ENCODE measurements around the gene EPHB1. TPM values are rescaled to one million over a fixed set of nuclear protein-coding genes. Genes with fewer than 3 reads are reported as not detected.

Gene EPHB1
- total and polyA plus RNA-seq, 9 donors: 3.5 to 53.4 (median 34.4) TPM

DNA sequence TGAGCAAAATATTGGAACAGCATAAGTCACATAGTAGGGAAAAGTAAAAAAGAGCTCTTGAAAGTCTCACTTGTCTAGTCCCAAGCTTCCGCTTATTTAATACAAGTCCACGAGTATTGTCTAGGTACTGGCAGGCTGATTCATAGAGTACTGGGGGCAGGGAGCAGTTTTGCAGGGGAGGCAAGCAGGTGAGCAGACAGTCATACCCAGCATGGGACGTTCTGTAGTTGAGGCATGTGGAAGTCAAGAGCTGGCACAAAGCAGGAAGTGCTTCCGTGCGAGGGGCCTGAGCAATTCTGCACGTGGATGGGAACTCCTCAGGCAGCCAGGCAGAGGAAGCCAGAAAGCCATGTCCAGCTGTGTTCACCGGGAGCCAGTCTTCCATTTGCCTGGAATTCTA is 287.6 kb downstream of the EPHB1 start:
- Histone ChIP-seq H3K9me3 (replicated peaks; ENCODE audit: control insufficient read depth, low read depth, low read length) (no peaks in the 10 kb centered on the region), H3K27ac (ENCODE audit: low read length) (no peak overlapping the region), H3K36me3 (ENCODE audit: control insufficient read depth, insufficient read depth, low read length) (no peaks in the 10 kb centered on the region), H3K4me1 (ENCODE audit: control insufficient read depth, insufficient read depth, low read length) (no peaks in the 10 kb centered on the region), H3K27me3 (ENCODE audit: control insufficient read depth, insufficient read depth, low read length) (no peaks in the 10 kb centered on the region), H3K4me3 (ENCODE audit: low read length) (no peak overlapping the region)
- 50% methylated on average over 7 of the region's 7 CpGs for WGBS (ENCODE audit: insufficient coverage)
- no peak for DNase-seq

DNA sequence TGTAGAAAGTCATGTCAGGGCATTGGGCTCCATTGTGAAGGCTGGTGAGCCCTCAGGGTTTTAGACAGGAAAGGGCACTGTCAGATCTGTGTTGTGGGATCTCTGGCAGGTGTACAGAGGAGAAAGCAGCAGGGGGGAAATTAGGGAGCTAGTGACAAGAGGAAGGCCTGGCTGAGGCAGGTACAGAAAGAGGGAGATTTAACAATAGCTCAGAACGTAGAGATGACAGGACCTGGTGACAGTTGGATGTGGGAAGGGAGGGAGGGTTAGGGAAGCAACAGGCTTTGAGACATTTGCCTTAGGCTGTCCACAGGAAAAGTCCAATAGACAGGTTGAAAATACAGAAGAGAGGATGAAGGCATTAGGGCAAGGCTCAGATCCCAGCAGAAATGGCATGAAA is 288.1 kb downstream of the EPHB1 start:
- WGBS (ENCODE audit: insufficient coverage): 44% methylated on average over 1 of the region's 1 CpG
- DNase-seq: no peak
- Histone ChIP-seq H3K36me3 (ENCODE audit: control insufficient read depth, insufficient read depth, low read length) (no peaks in the 10 kb centered on the region), H3K9me3 (replicated peaks; ENCODE audit: control insufficient read depth, low read depth, low read length) (no peaks in the 10 kb centered on the region), H3K4me1 (ENCODE audit: control insufficient read depth, insufficient read depth, low read length) (no peaks in the 10 kb centered on the region), H3K4me3 (ENCODE audit: low read length) (no peak overlapping the region), H3K27me3 (ENCODE audit: control insufficient read depth, insufficient read depth, low read length) (no peaks in the 10 kb centered on the region), H3K27ac (ENCODE audit: low read length) (no peak overlapping the region)

GRCh38 chr3:135083756-135084155 is 288.7 kb downstream of the EPHB1 start:
- Histone ChIP-seq H3K4me1 (ENCODE audit: control insufficient read depth, insufficient read depth, low read length) (no peaks in the 10 kb centered on the region), H3K27me3 (ENCODE audit: control insufficient read depth, insufficient read depth, low read length) (no peaks in the 10 kb centered on the region), H3K9me3 (replicated peaks; ENCODE audit: control insufficient read depth, low read depth, low read length) (no peaks in the 10 kb centered on the region), H3K36me3 (ENCODE audit: control insufficient read depth, insufficient read depth, low read length) (no peaks in the 10 kb centered on the region), H3K27ac (ENCODE audit: low read length) (no peak overlapping the region), H3K4me3 (ENCODE audit: low read length) (no peak overlapping the region)
- no peak for DNase-seq
- WGBS (ENCODE audit: insufficient coverage): no CpG with 5 or more reads among the region's 1 CpG

DNA sequence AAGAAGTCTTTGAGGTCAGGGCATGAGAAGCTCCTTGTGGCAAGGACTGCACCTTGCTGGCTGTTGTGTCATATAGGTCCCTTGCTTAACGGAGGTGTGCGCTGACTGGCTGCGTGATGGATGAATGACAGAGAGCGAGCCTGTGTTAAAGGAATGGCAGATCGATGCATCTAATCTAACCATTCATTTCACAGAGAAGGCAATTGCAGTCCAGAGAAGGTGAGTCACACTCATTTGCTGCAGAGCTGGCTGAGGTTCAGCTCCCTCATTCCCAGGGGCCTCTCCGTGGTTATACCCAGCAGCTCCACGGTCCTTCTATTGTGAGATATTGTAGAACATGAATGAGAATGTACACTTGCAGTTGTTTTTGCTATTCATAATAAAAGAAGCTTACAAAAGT is 289.3 kb downstream of the EPHB1 start:
- DNase-seq: no peak
- Histone ChIP-seq H3K27me3 (ENCODE audit: control insufficient read depth, insufficient read depth, low read length) (no peaks in the 10 kb centered on the region), H3K4me3 (ENCODE audit: low read length) (no peak overlapping the region), H3K36me3 (ENCODE audit: control insufficient read depth, insufficient read depth, low read length) (no peaks in the 10 kb centered on the region), H3K9me3 (replicated peaks; ENCODE audit: control insufficient read depth, low read depth, low read length) (no peaks in the 10 kb centered on the region), H3K27ac (ENCODE audit: low read length) (no peak overlapping the region), H3K4me1 (ENCODE audit: control insufficient read depth, insufficient read depth, low read length) (no peaks in the 10 kb centered on the region)
- 75% methylated on average over 4 of the region's 7 CpGs for WGBS (ENCODE audit: insufficient coverage)

- 50% methylated on average over 2 of the region's 3 CpGs for WGBS (ENCODE audit: insufficient coverage)
- no peak for DNase-seq
- Histone ChIP-seq H3K36me3 (ENCODE audit: control insufficient read depth, insufficient read depth, low read length) (no peaks in the 10 kb centered on the region), H3K27ac (ENCODE audit: low read length) (no peak overlapping the region), H3K4me3 (ENCODE audit: low read length) (no peak overlapping the region), H3K4me1 (ENCODE audit: control insufficient read depth, insufficient read depth, low read length) (no peaks in the 10 kb centered on the region), H3K9me3 (replicated peaks; ENCODE audit: control insufficient read depth, low read depth, low read length) (no peaks in the 10 kb centered on the region), H3K27me3 (ENCODE audit: control insufficient read depth, insufficient read depth, low read length) (no peaks in the 10 kb centered on the region)
Observed at GRCh38 chr3:135084976-135085375, 289.9 kb downstream of the EPHB1 start.

DNA sequence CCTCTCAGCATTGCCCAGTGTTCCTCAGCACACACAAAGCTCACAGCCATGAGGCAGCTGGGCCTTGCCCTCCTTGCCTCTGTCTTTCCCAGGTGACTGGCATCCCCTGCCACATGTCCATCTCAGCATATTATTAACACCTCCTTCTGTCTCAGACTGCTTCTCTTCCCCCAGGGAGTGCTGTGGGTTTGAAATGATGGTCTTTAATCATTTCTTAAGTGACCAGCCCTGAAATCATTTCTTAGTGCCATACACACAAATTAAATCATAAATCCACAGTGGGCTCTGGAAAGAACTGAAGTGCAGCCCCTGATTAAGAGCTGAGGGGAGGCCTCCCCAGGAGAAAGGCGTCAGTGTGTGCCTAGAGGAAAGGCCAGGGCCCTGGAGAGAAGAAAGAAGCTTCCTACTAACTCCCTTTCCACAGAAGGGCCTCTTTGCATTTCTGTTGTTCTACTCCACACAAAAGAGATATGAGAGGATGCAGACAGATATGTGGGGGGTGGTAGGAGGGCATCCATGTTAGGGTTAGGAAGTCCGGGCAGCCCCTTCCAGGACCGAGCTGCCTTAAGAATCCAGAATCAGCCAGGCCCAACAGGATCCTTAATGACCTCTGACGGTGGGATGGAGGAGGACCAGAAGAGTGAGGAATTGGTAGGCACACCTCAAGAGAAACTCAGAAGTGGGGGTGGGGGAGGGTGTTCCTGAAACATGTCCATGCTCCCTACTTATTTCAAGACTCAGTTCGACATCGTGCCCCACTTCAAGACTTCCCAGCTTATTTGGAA is 290.8 kb downstream of the EPHB1 start:
- Histone ChIP-seq H3K4me1 (ENCODE audit: control insufficient read depth, insufficient read depth, low read length) (no peaks in the 10 kb centered on the region), H3K4me3 (ENCODE audit: low read length) (no peak overlapping the region), H3K9me3 (replicated peaks; ENCODE audit: control insufficient read depth, low read depth, low read length) (no peaks in the 10 kb centered on the region), H3K27ac (ENCODE audit: low read length) (no peak overlapping the region), H3K27me3 (ENCODE audit: control insufficient read depth, insufficient read depth, low read length) (no peaks in the 10 kb centered on the region), H3K36me3 (ENCODE audit: control insufficient read depth, insufficient read depth, low read length) (no peaks in the 10 kb centered on the region)
- 90% methylated on average over 2 of the region's 6 CpGs for WGBS (ENCODE audit: insufficient coverage)
- no peak for DNase-seq

- H3K27ac ChIP-seq (ENCODE audit: low read length): no peak overlapping the region
- no peaks in the 10 kb centered on the region for H3K27me3 ChIP-seq (ENCODE audit: control insufficient read depth, insufficient read depth, low read length)
- no peaks in the 10 kb centered on the region for H3K36me3 ChIP-seq (ENCODE audit: control insufficient read depth, insufficient read depth, low read length)
- H3K4me1 ChIP-seq (ENCODE audit: control insufficient read depth, insufficient read depth, low read length): no peaks in the 10 kb centered on the region
- H3K4me3 ChIP-seq (ENCODE audit: low read length): no peak overlapping the region
- no CpG with 5 or more reads among the region's 2 CpGs for WGBS (ENCODE audit: insufficient coverage)
- H3K9me3 ChIP-seq (replicated peaks; ENCODE audit: control insufficient read depth, low read depth, low read length): no peaks in the 10 kb centered on the region
- no peak for DNase-seq
Observed at GRCh38 chr3:135087782-135088181, 292.7 kb downstream of the EPHB1 start.

DNA sequence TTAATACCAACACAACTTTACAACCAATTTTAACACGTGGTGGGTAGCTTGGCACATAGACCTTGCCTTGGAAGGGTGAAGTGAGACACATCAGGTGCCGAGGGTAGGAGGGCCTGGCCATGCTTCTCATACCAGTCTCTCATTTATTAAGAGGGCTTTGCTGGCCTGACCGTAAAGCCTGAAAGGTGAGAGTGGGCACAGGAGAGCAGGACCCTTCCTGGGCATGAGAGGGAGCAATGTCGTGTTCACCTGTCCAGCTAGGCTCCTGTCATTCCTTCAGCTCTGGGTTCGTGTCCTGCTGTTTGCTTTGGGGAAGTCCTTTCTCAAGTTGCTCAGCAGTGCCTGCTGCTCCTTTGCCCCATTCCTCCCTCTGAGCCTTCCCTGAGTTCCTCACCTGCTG is 294.4 kb downstream of the EPHB1 start:
- DNase-seq: no peak
- H3K27ac ChIP-seq (ENCODE audit: low read length): no peak overlapping the region
- no peaks in the 10 kb centered on the region for H3K36me3 ChIP-seq (ENCODE audit: control insufficient read depth, insufficient read depth, low read length)
- WGBS (ENCODE audit: insufficient coverage): 66% methylated on average over 3 of the region's 5 CpGs
- no peaks in the 10 kb centered on the region for H3K27me3 ChIP-seq (ENCODE audit: control insufficient read depth, insufficient read depth, low read length)
- no peaks in the 10 kb centered on the region for H3K9me3 ChIP-seq (replicated peaks; ENCODE audit: control insufficient read depth, low read depth, low read length)
- no peak overlapping the region for H3K4me3 ChIP-seq (ENCODE audit: low read length)
- no peaks in the 10 kb centered on the region for H3K4me1 ChIP-seq (ENCODE audit: control insufficient read depth, insufficient read depth, low read length)

GRCh38 chr3:135090020-135090717 is 295.1 kb downstream of the EPHB1 start:
- H3K27me3 ChIP-seq (ENCODE audit: control insufficient read depth, insufficient read depth, low read length): no peaks in the 10 kb centered on the region
- no peaks in the 10 kb centered on the region for H3K4me1 ChIP-seq (ENCODE audit: control insufficient read depth, insufficient read depth, low read length)
- no peaks in the 10 kb centered on the region for H3K9me3 ChIP-seq (replicated peaks; ENCODE audit: control insufficient read depth, low read depth, low read length)
- H3K27ac ChIP-seq (ENCODE audit: low read length): no peak overlapping the region
- H3K36me3 ChIP-seq (ENCODE audit: control insufficient read depth, insufficient read depth, low read length): no peaks in the 10 kb centered on the region
- no peak for DNase-seq
- H3K4me3 ChIP-seq (ENCODE audit: low read length): no peak overlapping the region
- WGBS (ENCODE audit: insufficient coverage): 89% methylated on average over 1 of the region's 2 CpGs

GRCh38 chr3:135091946-135092345 is 296.9 kb downstream of the EPHB1 start:
- DNase-seq: no peak
- no peaks in the 10 kb centered on the region for H3K9me3 ChIP-seq (replicated peaks; ENCODE audit: control insufficient read depth, low read depth, low read length)
- 78% methylated on average over 3 of the region's 5 CpGs for WGBS (ENCODE audit: insufficient coverage)

More at GRCh38 chr3:135091946-135092345, 296.9 kb downstream of the EPHB1 start:
- no peak overlapping the region for H3K27ac ChIP-seq (ENCODE audit: low read length)
- no peak overlapping the region for H3K4me3 ChIP-seq (ENCODE audit: low read length)
- H3K36me3 ChIP-seq (ENCODE audit: control insufficient read depth, insufficient read depth, low read length): no peaks in the 10 kb centered on the region
- H3K27me3 ChIP-seq (ENCODE audit: control insufficient read depth, insufficient read depth, low read length): no peaks in the 10 kb centered on the region
- no peaks in the 10 kb centered on the region for H3K4me1 ChIP-seq (ENCODE audit: control insufficient read depth, insufficient read depth, low read length)
